Activated CD4-positive, CD25-positive, alpha-beta regulatory T cell treated with anti-CD3 and anti-CD28 coated beads, Interleukin-2, amount 50 U/mL, for 72 hours (primary cell): ENCODE data around the gene USP24.
"Not testable (repeated sequence)": the region's sequence is repeated elsewhere in the genome, so short reads cannot be mapped to it uniquely, and the experiment has no call there.

Source experiments
- DNase-seq: peaks from one replicate; pipeline ENCODE4 v3.0.0; 2021

USP24 gene

DNA sequence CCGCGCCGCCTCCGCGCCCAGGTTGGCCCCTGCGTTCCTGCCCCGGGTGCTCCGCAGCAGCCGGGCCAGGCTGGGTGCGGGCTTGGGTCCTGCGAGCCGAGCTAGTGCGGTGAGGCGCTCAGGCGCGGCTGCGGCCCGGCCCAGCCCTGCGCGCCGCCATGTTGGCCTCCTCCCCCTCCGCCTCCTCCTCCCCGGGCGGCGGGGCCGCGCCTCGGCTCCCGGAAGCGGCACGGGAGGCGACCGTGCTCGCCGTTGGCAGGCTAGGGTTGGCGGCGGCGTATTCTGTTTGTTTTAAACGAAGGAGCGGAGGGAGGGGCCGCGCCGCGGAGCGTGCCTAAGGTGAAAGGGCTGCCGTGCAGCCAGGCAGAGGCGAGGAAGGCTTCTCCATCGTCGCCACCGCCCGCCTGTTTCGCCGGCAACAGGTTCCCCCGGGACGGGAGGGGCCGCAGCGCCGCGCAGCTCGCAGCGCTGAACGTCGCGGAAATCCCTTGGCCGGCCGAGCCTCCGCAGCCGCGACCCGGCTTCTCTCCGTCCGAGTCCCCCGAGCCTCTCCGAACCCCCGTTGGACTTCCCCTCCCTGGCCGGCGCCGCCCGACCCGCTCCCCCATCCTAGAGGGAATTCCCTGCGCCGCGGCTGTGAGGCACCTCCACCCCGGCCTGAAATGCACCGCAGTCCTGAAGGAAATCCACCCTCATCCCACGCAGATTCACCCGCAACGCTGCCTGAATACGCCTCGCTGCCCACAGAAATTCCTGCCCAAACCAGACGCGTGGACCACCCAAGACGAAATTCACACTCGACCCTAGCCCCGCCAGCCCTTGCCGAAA, at the start of gene USP24:
TSS of gene USP24 (minus strand) at position 171 of the 828 bp plus-strand sequence. CDS start 251 bp downstream, outside the sequence.
- DNase-seq: peak; percentile 81

DNA sequence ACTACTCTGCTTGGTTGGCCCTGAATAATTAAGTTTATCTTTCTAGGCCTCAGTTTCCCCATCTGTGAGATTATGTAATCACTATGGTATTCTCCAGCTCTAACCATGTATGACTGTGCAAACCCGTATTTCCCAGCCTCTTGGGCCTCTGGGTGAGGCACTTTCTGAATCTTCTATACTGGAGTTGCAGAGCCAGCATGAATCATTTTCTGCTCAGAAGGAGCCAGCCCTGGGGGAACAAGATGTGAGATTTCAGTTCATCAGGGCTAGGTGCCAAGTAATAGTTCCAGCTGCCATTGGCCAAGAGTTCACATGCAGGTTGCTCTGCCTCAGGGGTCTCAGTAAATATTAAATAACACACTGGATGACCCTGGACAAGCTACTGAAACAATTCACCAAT, 47.7 kb upstream of the USP24 start:
- no peak for DNase-seq

DNA sequence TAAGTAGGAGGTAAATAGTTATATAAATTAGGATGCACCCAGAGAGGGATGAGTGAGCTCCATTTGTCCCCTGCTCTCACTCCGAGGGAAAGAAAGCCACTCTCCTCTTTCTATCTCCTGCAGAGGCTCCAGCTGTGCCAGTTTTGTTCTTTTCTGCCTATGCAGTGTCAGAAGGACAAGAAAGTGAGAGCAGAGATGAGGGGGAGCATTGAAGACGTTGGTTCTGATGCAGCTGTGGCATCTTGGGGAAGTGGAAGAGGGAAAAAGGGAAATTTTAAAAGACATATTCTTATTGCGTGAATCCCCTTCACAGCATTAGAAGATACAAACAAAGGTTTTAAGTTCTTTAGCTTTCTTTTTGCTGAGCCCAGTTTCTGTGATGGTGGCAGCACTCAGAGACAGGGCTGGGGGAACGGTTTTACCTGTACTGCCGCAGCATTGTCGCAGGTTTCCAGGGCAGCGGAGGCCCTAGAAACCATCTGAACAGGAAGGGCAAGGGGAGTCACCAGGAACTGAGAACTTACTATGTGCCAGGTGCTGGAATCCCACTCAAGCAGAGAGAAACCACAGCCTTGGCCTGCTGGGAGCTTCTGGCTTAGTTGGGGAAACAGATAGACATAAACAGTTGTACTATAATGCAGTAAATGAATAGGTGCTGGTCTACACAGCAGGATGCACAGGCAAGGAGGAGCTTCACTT, 44.9 kb upstream of the USP24 start:
- DNase-seq: no peak

- no peak for DNase-seq
Measured at GRCh38 chr1:55257958-55258357, 42.8 kb upstream of the USP24 start.

DNA sequence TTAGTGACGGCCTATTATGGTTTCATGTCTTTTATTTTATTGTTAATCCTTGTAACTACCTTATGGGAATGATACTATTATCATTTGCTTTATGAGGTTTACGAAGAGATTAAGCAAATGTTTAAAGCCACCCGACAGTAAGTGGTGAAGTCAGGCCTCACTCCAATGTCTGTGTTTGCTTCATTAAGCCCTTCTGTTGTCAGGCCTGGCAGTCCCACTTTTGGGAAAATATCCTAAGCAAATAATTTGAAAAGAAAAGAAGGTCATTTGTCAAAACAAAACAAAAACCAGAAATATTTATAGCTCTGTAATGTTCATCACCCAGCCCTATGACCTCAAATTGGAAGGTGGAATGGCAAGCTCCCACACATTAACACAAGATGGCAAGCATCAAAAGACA, 40.7 kb upstream of the USP24 start:
- no peak for DNase-seq

GRCh38 chr1:55252942-55253589, 37.9 kb upstream of the USP24 start:
- no peak for DNase-seq

DNA sequence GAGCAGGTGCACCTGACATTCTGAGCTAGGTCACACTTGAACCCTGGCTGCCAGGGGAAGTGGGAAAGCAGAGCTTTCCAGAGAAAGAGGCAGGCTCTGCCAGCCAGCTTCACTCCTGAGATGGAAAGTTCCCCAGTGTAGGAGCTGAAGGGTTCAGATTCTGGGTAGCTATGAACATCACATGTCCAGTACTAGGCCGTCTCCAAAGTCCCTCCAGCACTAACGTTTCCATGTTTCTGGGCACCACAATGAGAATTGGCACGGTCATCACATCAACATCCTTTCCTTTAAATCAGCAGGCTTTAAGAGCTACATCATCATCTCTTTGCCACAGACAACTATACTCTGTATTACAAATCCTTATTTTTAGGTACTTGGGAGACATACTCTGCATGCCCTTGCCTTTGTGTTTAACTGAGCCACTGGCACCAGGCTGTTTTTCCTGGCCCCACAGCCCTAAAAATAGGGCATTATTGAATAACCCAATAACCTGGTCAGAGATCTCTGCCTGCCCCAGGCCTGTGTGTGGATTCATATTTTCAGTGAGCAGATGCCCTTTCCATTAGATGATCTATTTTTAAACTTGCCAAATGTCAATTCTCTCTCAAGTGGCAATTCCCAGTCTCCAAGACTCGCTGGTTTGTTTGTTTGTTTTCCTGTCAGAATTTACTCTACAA, 35.4 kb upstream of the USP24 start:
- DNase-seq: no peak

- DNase-seq: no peak
Measured at GRCh38 chr1:55249646-55250398, 34.7 kb upstream of the USP24 start.

DNA sequence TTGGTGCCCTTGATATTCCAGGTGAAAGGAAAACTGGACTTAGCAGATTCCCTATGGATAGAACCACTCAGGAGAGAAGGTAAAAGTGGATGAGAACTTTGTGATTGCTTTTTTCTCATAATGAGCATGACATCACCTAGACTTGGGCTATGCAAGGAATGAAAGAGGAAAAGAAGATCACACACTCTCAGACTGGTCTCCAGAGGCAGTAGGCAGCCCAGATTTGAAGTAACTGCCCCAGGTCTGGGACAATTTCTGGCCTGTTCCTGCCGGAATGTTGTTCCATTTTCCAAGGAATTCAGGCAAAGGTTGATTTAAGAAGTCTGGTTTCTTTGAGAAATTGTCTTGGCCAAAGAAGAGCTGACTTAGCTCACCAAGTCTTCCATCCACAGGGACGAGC, 31.7 kb upstream of the USP24 start:
- DNase-seq: no peak

DNA sequence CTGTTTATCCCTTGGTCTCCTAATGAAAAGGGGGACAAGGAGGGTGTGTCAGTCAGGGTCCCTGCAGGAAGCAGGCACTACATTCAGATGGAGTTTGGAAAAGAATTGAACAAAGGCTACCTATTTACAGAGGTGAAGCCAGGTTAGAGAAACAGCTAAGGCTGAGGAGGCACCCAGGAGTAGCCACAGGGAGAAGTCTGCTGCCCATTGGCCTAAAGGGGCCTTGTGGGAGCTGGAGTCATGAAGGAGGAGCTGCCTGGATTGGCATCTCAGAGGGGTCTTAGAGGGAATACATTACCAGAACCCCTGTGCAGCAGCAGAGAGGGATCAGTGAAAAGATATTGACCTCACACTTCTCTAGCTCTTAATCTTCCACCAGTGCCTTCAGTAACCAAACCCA, 31.2 kb upstream of the USP24 start:
- DNase-seq: no peak

GRCh38 chr1:55245781-55246180, 30.6 kb upstream of the USP24 start:
- no peak for DNase-seq

DNA sequence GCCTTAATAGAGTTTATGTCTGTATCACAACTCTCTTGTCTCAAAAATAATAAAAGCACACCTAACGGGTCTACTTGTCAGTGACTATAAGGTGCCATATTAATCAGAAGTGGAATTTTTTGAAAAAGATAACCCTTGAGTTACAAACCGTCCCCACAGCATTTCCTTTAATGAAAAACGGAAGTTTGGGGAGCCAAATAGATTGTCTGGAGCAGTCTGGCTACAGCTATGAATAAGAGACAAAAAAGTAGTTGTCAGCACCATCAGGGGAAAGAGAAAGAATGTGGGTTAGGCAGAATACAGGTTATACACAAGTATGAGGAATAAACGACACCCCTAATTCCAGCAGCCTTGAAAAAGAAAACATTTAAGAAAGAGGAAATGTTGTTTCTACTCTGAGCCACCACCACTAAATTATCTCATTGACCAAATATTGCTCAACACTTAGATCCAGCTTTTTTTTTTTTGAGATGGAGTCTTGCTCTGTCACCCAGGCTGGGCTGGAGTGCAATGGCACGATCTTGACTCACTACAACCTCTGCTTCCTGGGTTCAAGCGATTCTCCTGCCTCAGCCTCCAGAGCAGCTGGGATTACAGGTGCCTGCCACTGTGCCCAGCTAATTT, 29.4 kb upstream of the USP24 start:
- DNase-seq: no peak

DNA sequence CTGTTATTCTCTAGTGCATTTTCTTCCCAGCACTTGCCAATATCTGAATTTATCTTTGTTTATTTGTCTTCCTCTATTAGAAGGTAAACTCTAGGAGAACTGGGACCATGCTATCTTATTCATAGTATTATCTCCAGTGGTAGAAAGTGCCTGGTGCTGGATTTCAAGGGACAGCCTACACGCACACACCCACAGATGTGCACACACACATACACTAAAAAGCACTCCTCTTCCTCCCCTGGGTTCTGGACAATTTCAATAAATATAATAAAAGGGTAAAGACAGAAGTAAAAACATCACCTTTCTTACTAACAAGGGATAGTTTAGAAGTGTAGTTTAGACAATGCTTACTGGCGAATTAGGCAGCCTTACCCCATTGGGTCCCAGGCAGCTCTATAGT, 28.5 kb upstream of the USP24 start:
- no peak for DNase-seq

- DNase-seq: no peak
Measured at GRCh38 chr1:55239548-55239947, 24.4 kb upstream of the USP24 start.

GRCh38 chr1:55235722-55236121, 20.6 kb upstream of the USP24 start:
- no peak for DNase-seq

- DNase-seq: no peak
Measured at GRCh38 chr1:55234016-55234415, 18.9 kb upstream of the USP24 start.

GRCh38 chr1:55233145-55233777, 18.1 kb upstream of the USP24 start:
- DNase-seq: no peak

DNA sequence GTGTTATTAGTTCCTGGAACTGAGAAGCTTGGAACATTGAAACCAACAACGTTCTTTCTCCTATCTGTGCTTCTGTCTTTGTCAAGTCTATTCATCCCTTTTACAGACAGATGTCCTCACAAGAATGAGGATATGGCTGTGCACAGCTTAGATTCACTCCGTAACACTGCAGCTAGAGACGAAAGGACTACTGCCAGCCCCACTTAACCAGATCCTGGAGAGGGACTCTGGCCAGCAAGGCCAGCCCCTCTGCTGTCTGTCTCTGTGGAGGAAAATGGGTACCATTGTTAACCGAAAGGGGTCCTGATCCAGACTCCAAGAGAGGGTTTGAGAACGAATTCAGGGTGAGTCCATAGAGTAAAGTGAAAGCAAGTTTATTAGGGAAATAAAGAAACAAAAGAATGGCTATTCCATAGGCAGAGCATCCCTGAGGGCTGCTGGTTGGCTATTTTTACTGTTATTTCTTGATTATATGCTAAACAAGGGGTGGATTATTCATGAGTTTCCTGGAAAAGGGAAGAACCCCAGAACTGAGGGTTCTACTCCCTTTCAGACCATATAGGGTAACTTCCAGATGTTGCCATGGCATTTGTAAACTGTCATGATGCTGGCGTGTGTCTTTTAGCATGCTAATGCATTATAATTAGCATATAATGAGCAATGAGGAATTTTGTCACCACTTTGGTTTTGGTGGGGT, 17.4 kb upstream of the USP24 start:
- no peak for DNase-seq

- no peak for DNase-seq
Measured at GRCh38 chr1:55231745-55232144, 16.6 kb upstream of the USP24 start.

GRCh38 chr1:55230659-55231058, 15.5 kb upstream of the USP24 start:
- DNase-seq: no peak

DNA sequence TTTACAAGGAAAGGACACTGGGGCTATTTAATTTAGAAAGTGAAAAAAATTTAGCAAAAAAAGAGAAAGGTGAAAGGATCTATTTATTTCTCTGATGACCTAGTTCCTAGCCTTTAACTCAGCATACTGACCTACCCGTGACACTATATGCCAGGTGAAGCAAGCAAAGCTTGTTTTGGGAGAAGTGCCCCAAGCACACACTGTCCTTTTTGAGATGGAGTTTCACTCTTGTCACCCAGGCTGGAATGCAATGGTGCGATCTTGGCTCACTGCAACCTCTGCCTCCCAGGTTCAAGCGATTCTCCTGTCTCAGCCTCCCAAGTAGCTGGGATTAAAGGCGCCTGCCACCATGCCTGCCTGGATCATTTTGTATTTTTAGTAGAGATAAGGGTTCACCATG, 14.6 kb upstream of the USP24 start:
- not testable (repeated sequence) for DNase-seq
